Bone marrow (tissue), 2 donors: ENCODE results near the gene UBAC2.
A peak's percentile ranks its signal among the peaks of the same experiment; 100 is the strongest.

ENCODE experiments used
- DNase-seq, 2 donors: peaks; one replicate each; lab custom pipeline; 2025; lab: John Stamatoyannopoulos, UW

Gene UBAC2

DNA sequence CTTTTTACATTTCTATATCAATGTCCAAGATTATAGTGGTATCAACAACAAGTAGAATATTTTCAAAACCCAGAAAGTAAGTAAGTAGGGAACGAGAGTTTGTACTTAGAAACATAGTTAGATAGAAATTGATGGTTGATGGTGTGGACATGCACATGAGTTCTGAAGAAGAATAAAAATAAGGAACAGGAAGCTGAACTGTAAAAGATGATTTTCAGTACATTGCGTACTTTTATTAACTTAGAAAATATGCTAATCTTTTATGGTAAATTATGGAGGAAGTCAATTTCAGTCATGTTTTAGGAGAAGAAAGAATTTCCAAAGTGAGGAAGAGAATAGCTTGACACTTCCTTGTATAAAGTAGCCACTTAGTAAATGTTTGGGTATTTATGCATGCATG is 69.9 kb downstream of the UBAC2 start:
- DNase-seq: peak in 1 of 2 donors; percentile 33

DNA sequence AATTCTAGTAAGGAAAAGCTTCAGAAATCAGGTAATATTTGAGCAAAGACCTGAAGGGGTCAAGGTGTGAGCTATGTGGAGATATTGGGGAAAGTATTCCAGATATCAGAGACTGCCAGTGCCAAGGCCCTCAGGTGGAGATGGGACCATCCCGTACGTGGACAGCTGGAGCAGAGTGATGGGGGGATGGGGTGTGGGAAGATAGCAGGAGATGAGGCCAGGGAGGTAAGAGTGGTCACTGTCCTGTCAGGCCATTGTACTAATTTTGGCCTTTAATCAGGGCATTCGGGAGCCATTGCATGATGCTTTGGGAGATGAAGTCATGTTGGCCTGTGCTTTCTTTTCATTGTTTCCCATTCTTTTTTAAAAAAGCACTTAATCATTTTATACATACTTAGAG is 70.6 kb downstream of the UBAC2 start:
- no peak for DNase-seq

DNA sequence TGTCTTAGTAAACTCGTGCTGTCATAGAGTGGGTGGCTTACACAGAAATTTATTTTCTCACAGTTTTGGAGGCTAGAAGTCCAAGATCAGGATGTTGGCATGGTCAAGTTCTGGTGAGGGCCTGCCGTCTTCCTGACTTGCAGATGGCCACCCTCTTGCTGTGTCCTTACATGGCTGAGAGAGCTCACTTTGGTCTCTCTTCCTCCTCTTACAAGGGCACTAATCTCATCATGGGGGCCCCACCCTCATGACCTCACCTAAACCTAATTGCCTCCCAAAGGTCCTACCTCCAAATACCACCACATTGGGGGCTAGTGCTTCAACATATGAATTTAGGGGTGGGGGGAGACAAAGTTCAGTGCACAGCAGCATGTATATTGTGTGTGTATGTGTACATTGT is 71.8 kb downstream of the UBAC2 start:
- no peak for DNase-seq

DNA sequence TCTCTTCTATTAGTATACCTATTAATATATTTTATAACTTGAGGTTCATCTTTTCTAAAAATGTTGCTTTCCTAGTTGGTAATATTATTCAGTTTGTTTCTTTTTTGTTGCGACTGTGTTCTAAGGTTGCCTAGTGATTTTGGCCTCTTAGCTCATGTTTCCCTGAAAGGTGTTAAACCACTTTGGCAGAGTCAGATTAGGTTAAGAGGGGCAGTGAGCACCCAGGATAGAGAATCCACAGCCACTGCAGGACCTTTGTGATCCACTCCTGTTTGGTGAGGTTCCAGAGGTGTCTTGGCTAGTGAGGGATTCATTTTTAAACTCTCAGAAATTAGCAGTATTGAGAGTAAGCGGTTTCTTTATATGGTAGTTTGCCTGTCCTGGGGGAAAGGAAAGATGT is 72.5 kb downstream of the UBAC2 start:
- no peak for DNase-seq

DNA sequence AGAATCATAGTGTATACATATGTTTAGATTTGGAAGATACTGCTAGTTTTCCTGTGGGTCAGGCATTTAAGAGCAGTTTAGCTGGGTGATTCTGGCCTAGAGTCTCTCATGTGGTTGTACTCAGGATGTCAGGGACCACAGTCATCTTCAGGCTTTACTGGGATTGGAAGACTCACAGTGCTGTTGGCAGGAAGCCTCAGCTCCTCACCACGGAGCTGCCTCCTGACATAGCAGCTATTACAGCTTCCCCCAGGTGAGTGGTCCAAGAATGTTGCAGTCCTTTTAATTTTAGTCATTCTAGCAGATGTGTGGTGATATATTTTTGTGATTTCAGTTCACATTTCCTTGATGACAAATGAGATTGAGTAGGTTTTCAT is 74.4 kb downstream of the UBAC2 start:
- DNase-seq: no peak

DNA sequence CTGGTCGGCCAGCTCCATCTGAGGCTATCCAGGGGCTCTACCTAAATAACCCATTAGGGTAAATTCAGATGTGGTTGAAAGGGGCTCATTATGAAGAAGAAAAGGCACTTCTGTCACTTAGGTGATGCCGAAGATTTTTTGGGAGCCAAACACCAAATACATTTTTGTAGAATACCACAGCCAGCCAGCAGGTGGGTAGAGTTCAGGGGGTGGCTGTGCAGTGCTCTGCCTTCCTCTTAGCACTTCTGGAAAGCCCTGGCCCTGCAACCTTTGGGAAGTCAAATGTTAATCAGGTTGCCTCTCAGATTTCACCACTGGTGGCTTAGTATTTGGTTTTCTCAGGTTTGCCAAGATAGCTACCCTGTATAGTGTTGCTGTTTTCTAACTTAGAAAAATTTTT is 76.1 kb downstream of the UBAC2 start:
- no peak for DNase-seq

DNA sequence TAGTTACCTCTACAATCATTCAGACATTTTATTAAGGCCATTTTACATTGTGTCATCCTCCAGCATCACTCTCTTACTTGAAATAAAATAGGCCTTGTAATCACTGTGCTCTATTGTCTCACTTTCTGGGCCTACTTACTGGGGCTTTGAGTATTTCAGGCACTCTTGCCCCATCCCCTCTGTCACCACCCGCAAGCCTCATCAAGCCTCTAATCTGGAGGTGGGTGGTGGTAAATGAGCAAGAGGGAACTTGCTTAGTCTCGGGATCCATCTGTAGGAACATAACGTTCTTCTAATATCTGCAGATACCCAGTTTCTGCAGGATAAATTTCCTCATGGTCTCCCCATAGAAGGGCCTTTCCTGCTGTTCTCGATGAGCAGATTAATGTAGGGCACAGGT is 77.0 kb downstream of the UBAC2 start:
- no peak for DNase-seq

DNA sequence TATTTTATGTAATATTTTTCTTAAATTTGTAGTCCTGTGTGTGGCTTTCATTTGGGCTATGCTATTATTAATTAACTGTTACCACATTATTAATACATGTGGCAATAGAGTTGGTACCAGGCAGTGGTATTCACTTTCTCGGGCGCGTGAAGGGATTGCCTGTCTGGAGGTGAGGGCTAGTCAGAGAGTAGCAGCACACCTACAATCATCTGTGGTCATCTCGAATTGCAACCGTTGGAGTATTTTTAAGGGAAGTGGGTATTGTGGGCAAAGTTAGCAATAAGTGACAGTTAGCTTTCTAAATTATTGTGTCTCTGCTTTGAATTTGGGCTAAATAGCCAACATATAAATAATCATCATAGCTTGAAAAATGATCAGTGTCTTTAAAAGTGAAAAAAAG is 77.5 kb downstream of the UBAC2 start:
- no peak for DNase-seq

DNA sequence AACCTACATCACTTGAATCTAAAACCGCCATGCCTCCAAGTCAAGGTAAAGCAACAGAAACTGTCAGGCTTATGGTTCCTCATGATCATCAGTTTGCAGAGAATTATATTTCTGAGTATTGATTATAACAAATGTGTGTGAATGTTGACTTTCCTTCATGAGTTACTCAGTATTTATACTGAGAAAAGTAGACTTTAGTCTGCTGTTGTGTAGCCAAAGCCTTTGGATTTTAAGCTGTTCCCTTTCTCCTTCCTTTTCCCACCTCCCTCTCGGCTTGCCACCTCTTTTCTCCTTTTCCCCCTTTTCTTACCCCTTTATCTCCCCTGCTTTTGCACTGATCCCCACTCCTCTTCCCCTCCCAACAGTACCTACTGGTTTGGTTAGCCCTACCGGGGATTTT is 78.2 kb downstream of the UBAC2 start:
- no peak for DNase-seq

DNA sequence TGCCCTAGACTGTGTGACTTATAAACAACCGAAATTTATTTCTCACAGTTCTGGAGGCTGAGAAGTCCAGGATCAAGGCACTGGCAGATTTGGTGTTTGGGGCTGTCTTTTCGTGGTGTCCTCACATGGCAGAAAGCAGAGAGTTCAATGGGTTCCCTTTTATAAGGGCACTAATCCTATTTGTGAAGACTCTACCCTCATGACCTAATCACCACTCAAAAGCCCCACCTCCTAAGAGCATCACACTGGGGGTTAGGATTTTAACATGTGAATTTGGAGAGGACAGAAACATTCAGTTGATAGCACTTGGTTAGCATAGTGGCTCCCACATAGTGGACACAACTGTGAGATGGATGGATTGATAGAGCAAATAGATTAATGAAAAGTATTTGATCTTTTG is 79.0 kb downstream of the UBAC2 start:
- DNase-seq: no peak

DNA sequence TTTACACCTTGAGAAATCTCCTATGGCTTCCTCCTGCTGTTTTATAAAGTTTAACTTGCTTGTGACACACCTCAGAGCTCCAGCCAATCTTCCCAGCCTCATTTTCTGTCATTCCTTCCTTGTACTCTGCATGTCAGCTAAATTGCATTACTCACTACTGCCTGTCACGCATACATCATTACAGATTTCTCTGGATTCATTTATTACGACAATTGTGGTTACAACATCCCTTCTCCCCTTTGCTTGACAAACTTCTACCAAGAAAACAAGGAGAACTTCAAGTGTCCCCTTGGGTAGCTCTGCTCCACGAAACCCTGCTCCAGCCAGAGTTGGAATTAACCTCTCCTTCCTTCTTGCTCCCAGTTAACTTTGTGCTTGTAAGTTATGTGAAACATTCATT is 79.5 kb downstream of the UBAC2 start:
- no peak for DNase-seq

DNA sequence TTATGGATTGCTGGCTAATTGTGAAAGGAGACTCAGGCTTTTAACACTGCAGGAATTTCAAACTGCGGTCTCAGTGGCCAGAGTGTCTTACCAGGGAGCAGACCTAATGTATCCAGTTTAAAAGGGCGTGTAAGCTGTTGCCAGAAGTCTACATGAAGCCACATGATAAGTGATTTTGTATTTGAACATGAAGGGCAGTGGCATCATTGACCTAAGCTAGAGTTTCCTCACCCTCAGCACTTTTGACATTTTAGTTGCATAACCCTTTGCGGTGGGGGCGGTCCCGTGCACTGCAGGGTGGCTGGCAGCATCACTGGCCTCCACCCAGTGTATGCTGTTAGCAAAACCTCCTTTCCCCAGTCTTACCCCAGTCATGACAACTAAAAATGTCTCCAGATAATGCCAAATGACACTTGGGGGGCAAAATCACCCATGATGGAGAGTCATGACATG is 81.2 kb downstream of the UBAC2 start:
- peak in 1 of 2 donors; percentile 36 for DNase-seq

DNA sequence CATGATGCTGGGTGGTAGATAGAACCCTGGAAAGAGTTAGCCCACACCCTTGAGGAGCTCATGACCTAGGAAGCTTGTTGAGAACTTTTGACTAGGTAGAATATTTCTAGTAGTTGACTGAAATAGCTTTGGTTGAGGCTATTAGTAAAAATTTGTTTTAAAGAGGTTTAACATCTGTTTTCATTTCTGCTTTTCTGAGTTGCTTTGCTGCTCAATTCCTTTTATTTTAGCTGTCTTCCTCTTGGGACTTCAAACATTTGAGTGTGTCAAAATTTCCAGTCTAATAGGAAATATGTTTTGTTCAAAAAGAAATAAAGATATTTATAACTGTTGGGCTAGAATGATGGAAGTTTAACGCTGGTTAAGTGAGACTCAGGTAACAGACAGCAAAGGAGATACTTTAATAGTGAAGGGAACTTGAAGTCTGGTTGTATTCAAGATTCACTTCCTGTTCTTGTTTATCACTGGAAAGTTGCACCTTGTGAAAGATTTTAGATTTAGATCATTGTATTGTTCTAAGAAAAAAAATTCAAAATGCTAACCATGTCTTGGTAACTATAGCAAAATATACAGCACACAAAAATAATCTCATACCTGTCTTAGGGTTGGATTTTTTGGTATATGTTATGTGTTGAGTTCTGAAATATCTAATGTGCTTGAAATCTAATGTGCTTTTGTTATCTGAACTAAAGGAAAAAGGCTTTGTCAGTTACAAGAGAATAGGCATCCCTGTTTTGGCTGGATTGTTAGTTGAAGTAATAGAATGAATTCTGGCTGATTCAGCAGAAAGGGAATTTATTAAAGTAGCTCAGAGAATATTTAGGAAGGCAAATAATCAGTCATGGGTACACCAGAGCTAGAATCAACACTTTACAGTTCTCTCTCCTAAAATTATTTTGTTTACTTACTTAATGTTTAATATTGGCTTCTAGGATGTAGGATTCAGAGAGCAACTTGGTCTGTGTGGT is 81.9 kb downstream of the UBAC2 start:
- no peak for DNase-seq

DNA sequence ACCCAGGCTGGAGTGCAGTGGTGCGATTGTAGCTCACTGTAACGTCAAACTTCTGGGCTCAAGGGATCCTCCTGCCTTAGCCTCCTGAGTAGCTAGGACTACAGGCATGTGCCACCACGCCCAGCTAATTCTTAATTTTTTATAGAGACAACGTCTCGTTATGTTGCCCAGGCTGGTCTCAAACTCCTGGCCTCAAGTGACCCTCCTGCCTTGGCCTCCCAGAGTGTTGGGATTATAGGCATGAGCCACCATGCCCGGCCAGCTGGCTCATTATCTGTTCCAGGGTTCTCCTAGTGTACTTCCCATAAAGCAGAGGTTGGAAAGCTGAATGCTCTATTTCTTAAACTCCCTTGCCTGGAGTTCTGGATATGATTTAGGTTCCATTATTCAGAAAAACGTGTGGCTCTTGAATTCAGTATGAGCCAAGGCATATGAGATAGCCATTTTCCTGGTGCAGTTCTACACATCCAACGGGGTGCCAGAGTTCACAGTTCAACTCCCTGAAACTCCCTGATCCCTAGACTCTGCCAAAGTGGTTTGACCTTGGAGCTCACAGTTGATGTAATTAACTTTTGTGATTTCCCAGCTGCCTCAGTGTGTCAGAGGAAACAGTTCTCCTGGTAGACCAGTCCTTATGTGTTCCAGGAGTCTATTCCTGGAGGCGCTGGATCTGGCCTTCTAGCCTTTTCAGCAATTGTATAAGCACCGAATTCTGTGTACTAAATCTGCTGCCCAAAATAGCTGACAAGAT is 85.0 kb downstream of the UBAC2 start:
- DNase-seq: no peak

DNA sequence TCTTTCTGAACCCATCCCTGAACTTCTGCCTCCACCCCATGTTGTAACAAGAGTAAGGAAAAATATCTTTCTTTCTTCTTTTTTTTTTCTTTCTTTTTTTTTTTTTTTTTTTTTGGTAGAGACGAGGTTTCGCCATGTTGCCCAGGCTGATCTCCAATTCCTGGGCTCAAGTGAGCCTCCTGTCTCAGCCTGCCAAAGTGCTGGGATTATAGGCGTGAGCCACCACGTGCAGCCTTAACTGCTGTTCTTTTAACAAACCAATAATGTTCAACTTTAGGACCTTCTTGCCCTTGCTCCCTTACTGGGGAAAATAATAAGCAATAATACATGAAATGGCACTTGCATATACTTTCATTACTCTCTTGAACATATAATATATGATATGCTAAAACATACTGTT is 86.9 kb downstream of the UBAC2 start:
- no peak for DNase-seq

DNA sequence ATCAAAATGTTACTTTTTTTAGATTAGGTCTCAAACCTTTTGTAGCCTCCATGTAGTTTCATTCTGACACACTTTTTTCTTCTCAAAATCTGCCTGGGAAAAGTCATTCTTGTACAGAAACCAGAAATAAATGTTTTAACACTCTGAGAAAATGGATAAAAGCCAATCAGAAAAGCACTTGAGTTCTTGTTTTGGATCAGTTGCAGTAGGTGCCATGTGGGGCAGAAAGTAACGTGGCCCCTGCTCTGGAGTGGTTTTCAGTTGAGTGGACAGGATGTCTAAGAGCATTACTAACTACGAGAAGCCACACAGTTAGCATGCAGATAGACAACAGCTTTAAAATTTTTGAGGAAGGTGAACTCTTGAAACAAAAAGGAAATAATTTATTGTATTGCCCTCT is 87.4 kb downstream of the UBAC2 start:
- DNase-seq: peak in 1 of 2 donors; percentile 47

DNA sequence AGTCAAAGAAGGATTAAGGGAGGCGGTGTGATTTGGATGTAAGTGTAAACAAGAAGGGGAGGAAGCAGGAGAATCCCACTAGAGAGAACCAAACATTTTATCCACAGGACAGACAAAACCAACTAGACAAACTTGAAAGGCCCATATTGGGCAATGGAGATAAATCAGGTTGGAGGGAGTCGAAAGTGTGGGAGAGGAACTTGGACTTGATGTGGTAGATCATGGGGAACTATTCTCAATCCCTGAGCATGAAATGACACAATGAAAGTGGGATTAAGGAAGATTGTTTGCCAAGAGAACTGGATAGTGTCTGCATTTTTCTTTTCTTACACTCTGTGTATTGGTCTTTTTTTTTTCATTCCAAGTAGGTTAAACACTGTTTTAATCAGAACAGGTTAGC is 88.6 kb downstream of the UBAC2 start:
- no peak for DNase-seq

DNA sequence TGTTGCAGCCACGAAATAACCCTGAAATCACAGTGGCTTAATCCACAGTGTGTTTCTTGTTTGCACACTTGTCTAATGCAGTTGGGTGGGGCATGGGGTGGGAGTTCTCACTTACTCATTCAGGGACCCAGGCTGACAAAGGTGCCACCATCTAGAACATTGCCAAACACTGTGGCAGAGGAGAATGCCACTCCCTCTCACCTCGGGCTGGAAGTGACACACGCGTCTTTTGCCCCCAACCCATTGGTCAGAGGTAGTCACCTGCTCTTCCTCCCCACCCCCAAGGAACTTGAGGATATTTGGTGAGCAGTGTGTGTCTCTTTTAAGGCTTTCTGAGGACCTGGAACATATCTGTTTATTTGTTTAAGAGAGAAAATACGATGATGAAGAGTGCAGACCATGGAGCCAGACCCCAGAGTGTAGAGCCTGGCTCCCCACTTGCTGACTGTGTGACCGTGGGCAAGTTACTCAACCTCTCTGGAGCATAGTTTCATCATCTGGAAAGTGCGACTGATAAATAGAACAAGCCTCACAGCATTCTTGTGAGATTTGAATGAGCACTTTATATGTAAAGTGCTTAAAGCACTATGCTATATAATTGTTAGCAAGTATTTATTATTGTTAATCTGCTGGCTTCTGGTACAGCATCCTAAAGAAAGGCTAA is 89.2 kb downstream of the UBAC2 start:
- DNase-seq: no peak

DNA sequence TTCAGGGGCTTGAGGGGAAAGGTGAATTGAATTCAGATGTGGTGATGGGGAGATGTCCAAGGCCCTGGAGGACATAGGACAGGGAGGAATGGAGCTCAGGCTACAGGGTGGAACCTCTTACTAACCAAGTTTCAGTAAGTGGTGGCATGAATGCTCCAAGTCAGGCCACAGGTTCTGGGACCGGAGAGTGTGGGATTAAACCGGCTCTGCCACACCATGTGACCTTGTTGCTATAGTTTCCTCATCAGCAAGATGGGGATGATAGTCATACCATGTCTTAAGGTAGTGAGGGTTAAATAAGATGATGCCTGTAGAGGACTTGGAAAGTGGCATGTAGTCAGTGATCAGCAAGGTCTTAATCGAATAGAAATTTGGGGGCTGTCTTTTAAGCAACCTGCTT is 90.2 kb downstream of the UBAC2 start:
- DNase-seq: no peak

DNA sequence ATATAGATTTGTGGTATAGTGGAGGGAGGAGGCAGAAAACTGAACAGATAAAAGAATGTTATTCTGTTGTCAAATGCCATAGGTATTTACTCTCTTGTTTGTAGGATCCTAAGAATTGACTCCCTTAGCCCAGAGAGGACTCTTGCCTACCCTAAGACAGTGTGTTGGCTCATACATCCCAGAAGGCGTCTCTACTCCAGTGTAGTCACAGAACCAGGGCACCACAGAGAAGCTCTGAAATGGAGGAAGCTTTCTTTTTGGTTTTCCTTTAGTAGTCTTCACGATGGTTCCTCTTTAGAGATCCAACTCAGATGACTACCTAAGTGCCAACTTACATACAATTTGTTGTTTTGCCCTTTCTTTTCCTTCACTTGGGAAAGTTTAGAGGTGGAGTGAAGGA is 92.5 kb downstream of the UBAC2 start:
- peak in 1 of 2 donors; percentile 71 for DNase-seq

DNA sequence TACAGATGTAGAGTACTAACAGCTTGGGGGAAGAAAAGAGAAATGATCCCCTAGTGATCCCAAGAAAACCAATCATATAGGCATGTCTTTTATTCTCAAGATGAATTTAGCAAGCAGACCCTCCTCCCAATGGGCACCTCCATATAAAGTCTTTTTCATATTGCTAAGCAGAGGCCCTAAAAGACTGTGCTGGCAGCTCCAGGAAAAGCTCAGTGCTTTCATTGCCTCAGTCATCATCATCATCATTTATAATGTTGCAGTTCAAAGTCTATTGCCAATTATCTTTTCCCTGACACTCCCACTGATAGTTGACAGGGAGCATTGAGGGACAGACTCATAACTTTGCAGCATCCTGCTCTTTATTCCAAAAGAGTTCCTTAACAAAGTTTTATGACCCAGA is 93.5 kb downstream of the UBAC2 start:
- no peak for DNase-seq

DNA sequence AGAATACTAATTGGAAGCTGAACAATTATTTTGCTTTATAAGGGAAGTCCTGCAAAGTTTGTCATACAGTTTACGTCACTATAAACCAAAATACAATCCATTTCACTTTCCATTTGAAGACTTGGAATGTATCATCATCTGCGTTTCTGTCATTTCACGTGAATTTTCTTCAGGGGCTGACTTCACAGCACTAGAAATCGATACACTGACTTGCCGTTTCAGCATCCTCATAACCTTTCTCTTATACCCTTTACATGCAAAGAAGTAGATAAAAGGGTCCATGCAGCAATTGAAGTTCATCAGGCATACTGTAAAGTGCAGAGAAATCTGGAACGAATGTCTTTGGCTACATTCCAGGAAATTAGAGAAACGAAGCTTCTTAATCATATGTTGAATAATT is 94.3 kb downstream of the UBAC2 start:
- no peak for DNase-seq
